T-cell (primary cell): Measurements from ENCODE around the gene STEAP3. TPM values are rescaled to one million over a fixed set of nuclear protein-coding genes. Genes with fewer than 3 reads are reported as not detected.

ENCODE experiments used
- ATAC-seq, 4 experiments: fragments of 200-7000 bp in 3 of 4; fragments of 150-1000 bp in 1 of 4; cut with Tn5 transposase; replicated peaks in 1 of 4; 1 replicate in 3 of 4; 2 replicates in 1 of 4; pipeline ENCODE4 v1.10.0; 2021; ENCODE audit warnings: moderate library complexity in 3 of 4, mild to moderate bottlenecking in 2 of 4, moderate number of reproducible peaks in 1 of 4
- CTCF ChIA-PET, 2 donors: fragments of 300-600 bp; sonication (Branson Sonifier 250); formaldehyde crosslinking; loops; one replicate each; lab custom pipeline; 2022; ENCODE audit warnings: antibody characterized with exemption in 2 of 2; lab: Charles Lee
- POLR2A ChIA-PET, 2 donors: fragments of 300-600 bp; sonication (Branson Sonifier 250); formaldehyde crosslinking; loops; one replicate each; lab custom pipeline; 2022; ENCODE audit warnings: antibody characterized with exemption in 2 of 2; lab: Charles Lee
- DNase-seq, 35 experiments: peaks; one replicate each; pipeline versions ENCODE4 v3.0.0 to v3.0.0-alpha.2; 2013 to 2023
- H3K27ac ChIP-seq: one replicate; pipeline ENCODE4 v1.5.1; 2013; ENCODE audit warnings: low read length
- H3K27me3 ChIP-seq, 2 experiments: replicated peaks in 1 of 2; 1 replicate in 1 of 2; 2 replicates in 1 of 2; pipeline versions ENCODE4 v1.6.1 to v1.7.0; 2013; ENCODE audit warnings: low read length in 1 of 2, mixed read lengths in 1 of 2; ENCODE audit not compliant: control insufficient read depth in 2 of 2, insufficient read depth in 2 of 2; ENCODE audit errors: extremely low read depth in 1 of 2
- H3K36me3 ChIP-seq, 2 donors: 1 replicate in 1 of 2; 2 replicates in 1 of 2; pipeline versions ENCODE4 v1.6.1 to v1.7.0; 2013; ENCODE audit warnings: low read length in 1 of 2; ENCODE audit not compliant: control insufficient read depth in 2 of 2, insufficient read depth in 1 of 2; ENCODE audit errors: extremely low read depth in 1 of 2
- H3K4me1 ChIP-seq, 2 experiments: 1 replicate in 1 of 2; 2 replicates in 1 of 2; pipeline versions ENCODE4 v1.6.1 to v1.7.0; 2013; ENCODE audit warnings: low read length in 2 of 2, mixed read lengths in 1 of 2; ENCODE audit not compliant: insufficient read depth in 2 of 2, control insufficient read depth in 1 of 2; ENCODE audit errors: extremely low read depth in 1 of 2
- H3K4me3 ChIP-seq, 2 donors: 1 replicate in 1 of 2; 2 replicates in 1 of 2; pipeline versions ENCODE4 v1.5.1 to v1.7.0; 2013; ENCODE audit warnings: mild to moderate bottlenecking in 2 of 2, low read length in 1 of 2, moderate library complexity in 1 of 2; ENCODE audit not compliant: control insufficient read depth in 1 of 2; ENCODE audit errors: extremely low read depth in 1 of 2
- H3K9me3 ChIP-seq: 2 replicates; pipeline ENCODE4 v1.7.0; 2013
- H3K27ac Mint-ChIP-seq, 2 donors: one replicate each; pipeline ENCODE4 v1.8.0; 2020 to 2021; ENCODE audit warnings: mild to moderate bottlenecking in 2 of 2, mixed read lengths in 2 of 2
- H3K27me3 Mint-ChIP-seq, 2 donors: one replicate each; pipeline ENCODE4 v1.8.0; 2021 to 2022; ENCODE audit warnings: mixed read lengths in 2 of 2
- H3K36me3 Mint-ChIP-seq: one replicate; pipeline ENCODE4 v1.8.0; 2021; ENCODE audit warnings: mixed read lengths
- H3K4me1 Mint-ChIP-seq, 3 donors: one replicate each; pipeline ENCODE4 v1.8.0; 2020 to 2022; ENCODE audit warnings: mixed read lengths in 3 of 3, mild to moderate bottlenecking in 1 of 3
- H3K4me3 Mint-ChIP-seq, 3 donors: one replicate each; pipeline ENCODE4 v1.8.0; 2020 to 2022; ENCODE audit warnings: mild to moderate bottlenecking in 3 of 3, mixed read lengths in 3 of 3, moderate library complexity in 3 of 3
- H3K9me3 Mint-ChIP-seq, 3 donors: one replicate each; pipeline ENCODE4 v1.8.0; 2020 to 2022; ENCODE audit warnings: mixed read lengths in 3 of 3
- WGBS: methylation state at CpG from one replicate; pipeline ENCODE4 v1.1.5; 2013; ENCODE audit warnings: missing lambda C conversion rate; ENCODE audit not compliant: insufficient coverage; 5-methylcytosine and 5-hydroxymethylcytosine counted together
- total RNA-seq, 35 experiments: library from RNA in 6 of 35; stranded (reverse) in 6 of 35; fragments of 120-200 nt in 1 of 35; gene quantifications; one replicate each; pipeline versions ENCODE4 v1.2.1 to v1.2.4 and lab custom pipeline; 2013 to 2026

Gene STEAP3
- total RNA-seq, 5 donors from 2014 or later (not counting 1 experiment from before 2014, with no cell fraction given): 0.20 to 0.46 (median 0.23) TPM

DNA sequence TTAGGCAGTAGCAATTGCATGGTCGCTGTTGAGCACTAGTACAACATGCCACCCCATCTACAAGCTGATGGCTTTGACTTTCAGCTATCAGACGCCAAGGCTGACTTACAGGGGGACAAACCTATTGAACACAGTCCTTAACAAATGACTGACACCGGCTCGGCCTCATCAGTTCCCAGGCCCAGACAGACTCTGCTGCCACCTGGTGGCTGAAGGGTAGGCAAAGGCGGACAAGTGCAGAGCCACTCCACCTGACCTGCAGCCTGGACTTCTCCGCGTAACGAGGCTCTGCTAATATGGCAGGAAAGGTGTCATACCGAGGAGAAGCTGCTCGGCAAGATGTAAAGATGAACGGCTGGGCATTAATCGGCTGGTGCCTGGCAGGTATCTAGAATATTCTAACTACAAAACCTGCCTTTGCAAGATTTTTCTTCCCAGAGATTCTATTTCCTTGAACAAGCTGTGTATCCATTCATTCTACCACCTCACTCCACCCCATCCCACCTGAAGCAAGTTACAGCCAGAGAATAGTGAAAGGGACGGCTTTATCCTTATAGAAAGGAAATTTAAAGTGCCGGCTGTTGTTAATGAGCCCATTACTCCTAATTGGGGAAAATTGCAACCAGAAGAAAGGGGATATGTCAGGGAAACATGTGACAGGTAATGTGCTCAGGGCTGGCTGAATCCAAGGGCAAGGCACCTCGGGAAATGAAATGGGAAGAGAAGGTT, 67.4 kb downstream of the STEAP3 start:
- peak in 3 of 4 experiments; percentile 57 to 71 (median 63) for ATAC-seq
- POLR2A ChIA-PET: no interaction called here
- H3K4me3 Mint-ChIP-seq: no peak overlapping the region

DNA sequence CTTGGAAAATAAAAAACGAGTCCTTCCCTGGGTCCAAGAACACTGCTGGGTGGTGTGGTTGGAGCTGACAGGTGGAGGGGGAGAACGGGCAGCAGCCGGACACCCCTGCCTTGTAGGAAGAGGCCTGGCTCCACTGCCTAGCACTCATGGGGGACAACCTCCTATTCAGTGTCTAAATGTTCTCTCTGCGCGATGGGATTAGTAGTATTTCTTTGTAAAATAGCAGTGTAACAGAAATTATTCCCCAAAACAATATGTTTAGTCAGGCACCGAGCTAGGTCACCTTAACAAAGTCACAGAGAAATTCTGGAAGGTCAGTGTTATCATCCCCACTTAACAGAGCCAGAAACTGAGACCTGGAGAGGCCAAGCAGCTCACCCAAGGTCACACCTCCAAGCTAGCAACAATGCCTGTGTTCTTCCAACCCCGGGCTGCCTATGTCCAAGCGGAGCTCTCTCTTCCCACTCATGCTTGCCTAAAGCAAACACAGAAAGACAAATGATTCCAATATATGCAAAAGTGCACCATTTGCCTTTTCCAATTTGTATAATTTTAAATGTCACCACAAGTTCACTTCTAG, 68.0 kb downstream of the STEAP3 start:
- Histone ChIP-seq H3K27ac (no peak overlapping the region), H3K9me3 (no peaks in the 10 kb centered on the region), H3K36me3 (peaks cover 0 to 2% of the 10 kb centered on the region in 2 donors), H3K4me1 (peaks cover 0 to 4% of the 10 kb centered on the region in 2 experiments), H3K27me3 (no peaks in the 10 kb centered on the region), H3K4me3 (no peak overlapping the region)
- H3K9me3 Mint-ChIP-seq: no peaks in the 10 kb centered on the region
- H3K27ac Mint-ChIP-seq: no peak overlapping the region
- 67% methylated on average over 4 of the region's 8 CpGs for WGBS
- H3K4me1 Mint-ChIP-seq: peaks cover 0 to 4% (median 3%) of the 10 kb centered on the region in 3 donors
- H3K36me3 Mint-ChIP-seq: peaks cover under 1% of the 10 kb centered on the region
- POLR2A ChIA-PET: no interaction called here
- no peak overlapping the region for H3K4me3 Mint-ChIP-seq
- DNase-seq (no peak), ATAC-seq (no peak)
- no peaks in the 10 kb centered on the region for H3K27me3 Mint-ChIP-seq
- CTCF ChIA-PET: interaction anchor here in 1 of 2 donors (1.6 kb wide), 2 partner anchors 410 to 1245 kb away, joined by 4 to 9 read pairs; no protein-coding TSS in a partner anchor

More for the DNA sequence above, 67.4 kb downstream of the STEAP3 start:
- peaks cover 0 to 4% of the 10 kb centered on the region in 2 experiments for H3K4me1 ChIP-seq
- no peak overlapping the region for H3K27ac Mint-ChIP-seq
- H3K36me3 ChIP-seq: peaks cover 0 to 2% of the 10 kb centered on the region in 2 donors
- H3K4me1 Mint-ChIP-seq: peaks cover 0 to 4% (median 3%) of the 10 kb centered on the region in 3 donors
- 90% methylated on average over 7 of the region's 15 CpGs for WGBS
- H3K27me3 Mint-ChIP-seq: no peaks in the 10 kb centered on the region
- H3K27ac ChIP-seq: no peak overlapping the region
- peak in 22 of 35 experiments; percentile 8 to 73 (median 45) for DNase-seq
- no peaks in the 10 kb centered on the region for H3K27me3 ChIP-seq
- H3K36me3 Mint-ChIP-seq: peaks cover 7% of the 10 kb centered on the region
- H3K9me3 ChIP-seq: no peaks in the 10 kb centered on the region
- CTCF ChIA-PET: interaction anchor here in 1 of 2 donors (1.6 kb wide), 1 partner anchor 410 kb away, joined by 4 read pairs; no protein-coding TSS in a partner anchor
- H3K9me3 Mint-ChIP-seq: no peaks in the 10 kb centered on the region
- H3K4me3 ChIP-seq: no peak overlapping the region

DNA sequence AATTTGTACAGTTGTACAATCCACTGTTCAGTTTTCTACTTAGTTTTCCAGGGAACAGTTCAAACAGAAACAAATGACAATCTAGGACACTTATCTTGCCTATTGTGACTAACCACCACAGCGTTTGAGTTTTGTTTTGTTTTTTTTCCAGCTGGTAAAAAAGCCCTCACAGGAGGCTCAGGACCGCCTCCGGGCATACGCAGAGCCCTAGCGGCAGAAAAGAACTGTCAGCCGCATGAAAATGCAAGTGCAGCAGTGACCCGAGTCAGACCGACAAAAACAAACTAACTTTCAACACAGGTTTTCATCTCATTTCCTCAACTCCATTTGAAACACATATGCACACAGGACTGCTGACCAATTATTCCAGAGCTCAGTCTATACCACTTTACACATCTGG, 68.6 kb downstream of the STEAP3 start:
- ATAC-seq (no peak), DNase-seq (no peak)
- ChIA-PET CTCF (interaction anchor here in 1 of 2 donors (1.6 kb wide), 1 partner anchor 1246 kb away, joined by 9 read pairs; no protein-coding TSS in a partner anchor), POLR2A (no interaction called here)
- H3K4me3 ChIP-seq: no peak overlapping the region
- no peaks in the 10 kb centered on the region for H3K36me3 Mint-ChIP-seq
- H3K4me1 Mint-ChIP-seq: peaks cover 0 to 4% (median 3%) of the 10 kb centered on the region in 3 donors
- H3K27me3 ChIP-seq: no peaks in the 10 kb centered on the region
- no peak overlapping the region for H3K27ac Mint-ChIP-seq
- peaks cover 0 to 2% of the 10 kb centered on the region in 2 donors for H3K36me3 ChIP-seq
- H3K27ac ChIP-seq: no peak overlapping the region
- H3K27me3 Mint-ChIP-seq: no peaks in the 10 kb centered on the region
- H3K4me1 ChIP-seq: peaks cover 0 to 4% of the 10 kb centered on the region in 2 experiments
- H3K4me3 Mint-ChIP-seq: no peak overlapping the region
- 44% methylated on average over 7 of the region's 8 CpGs for WGBS
- H3K9me3 ChIP-seq: no peaks in the 10 kb centered on the region
- H3K9me3 Mint-ChIP-seq: no peaks in the 10 kb centered on the region

DNA sequence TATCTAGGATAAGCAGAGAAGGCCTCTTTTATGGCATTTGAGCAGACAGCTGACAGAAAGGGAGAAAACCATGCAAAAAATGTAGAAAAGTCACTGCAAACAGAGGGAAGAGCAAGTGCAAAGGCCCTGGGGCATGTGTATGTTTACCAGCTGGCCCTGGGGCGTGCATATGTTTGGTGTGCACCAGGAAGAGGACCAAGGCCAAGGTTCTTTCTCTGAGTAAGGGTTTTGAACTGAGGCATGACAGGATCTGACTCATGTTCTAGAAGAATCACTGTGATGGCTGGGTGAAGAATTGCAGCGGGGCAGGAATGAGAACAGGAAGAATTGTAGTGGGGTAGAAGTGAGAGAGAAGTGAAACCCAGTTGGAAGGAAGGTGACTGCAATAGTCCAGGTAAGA, 69.6 kb downstream of the STEAP3 start:
- DNase-seq: no peak
- ATAC-seq: no peak
- Mint-ChIP-seq H3K27me3 (no peaks in the 10 kb centered on the region), H3K4me3 (no peak overlapping the region), H3K9me3 (no peaks in the 10 kb centered on the region), H3K27ac (no peak overlapping the region), H3K36me3 (no peaks in the 10 kb centered on the region), H3K4me1 (peaks cover 0 to 4% (median 3%) of the 10 kb centered on the region in 3 donors)
- WGBS: 88% methylated on average over 2 of the region's 2 CpGs
- POLR2A ChIA-PET: no interaction called here
- no peaks in the 10 kb centered on the region for H3K9me3 ChIP-seq
- H3K36me3 ChIP-seq: peaks cover 0 to 2% of the 10 kb centered on the region in 2 donors
- H3K4me3 ChIP-seq: no peak overlapping the region
- no peaks in the 10 kb centered on the region for H3K27me3 ChIP-seq
- H3K4me1 ChIP-seq: peaks cover 0 to 4% of the 10 kb centered on the region in 2 experiments
- CTCF ChIA-PET: no interaction called here
- no peak overlapping the region for H3K27ac ChIP-seq

DNA sequence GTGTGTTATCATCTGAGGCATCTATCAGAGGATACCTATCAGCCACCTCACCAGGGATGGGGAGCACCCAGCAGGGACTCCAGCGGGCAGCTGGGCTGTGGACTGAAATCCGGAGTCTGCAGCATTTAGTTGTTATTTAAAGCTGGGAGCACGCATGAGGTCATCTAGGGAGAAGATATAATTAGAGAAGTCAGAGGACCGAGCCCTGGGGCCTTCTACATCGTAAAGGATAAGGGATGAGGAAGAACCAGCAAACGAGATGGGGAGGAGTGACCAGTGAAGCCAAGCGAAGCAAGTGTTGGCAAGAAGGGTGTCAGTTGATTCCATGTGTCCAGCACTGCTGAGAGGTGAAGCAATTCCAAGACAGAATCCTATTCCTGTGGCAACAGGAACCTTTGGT, 70.3 kb downstream of the STEAP3 start:
- Mint-ChIP-seq H3K27me3 (no peaks in the 10 kb centered on the region), H3K4me3 (no peak overlapping the region), H3K9me3 (no peaks in the 10 kb centered on the region), H3K36me3 (no peaks in the 10 kb centered on the region), H3K4me1 (peaks cover 0 to 4% (median 3%) of the 10 kb centered on the region in 3 donors), H3K27ac (no peak overlapping the region)
- no peak overlapping the region for H3K4me3 ChIP-seq
- H3K36me3 ChIP-seq: peaks cover 0 to 2% of the 10 kb centered on the region in 2 donors
- no peaks in the 10 kb centered on the region for H3K9me3 ChIP-seq
- CTCF ChIA-PET: no interaction called here
- POLR2A ChIA-PET: no interaction called here
- DNase-seq: no peak
- 93% methylated on average over 5 of the region's 7 CpGs for WGBS
- no peak overlapping the region for H3K27ac ChIP-seq
- no peak for ATAC-seq
- H3K27me3 ChIP-seq: no peaks in the 10 kb centered on the region
- H3K4me1 ChIP-seq: peaks cover 0 to 4% of the 10 kb centered on the region in 2 experiments

DNA sequence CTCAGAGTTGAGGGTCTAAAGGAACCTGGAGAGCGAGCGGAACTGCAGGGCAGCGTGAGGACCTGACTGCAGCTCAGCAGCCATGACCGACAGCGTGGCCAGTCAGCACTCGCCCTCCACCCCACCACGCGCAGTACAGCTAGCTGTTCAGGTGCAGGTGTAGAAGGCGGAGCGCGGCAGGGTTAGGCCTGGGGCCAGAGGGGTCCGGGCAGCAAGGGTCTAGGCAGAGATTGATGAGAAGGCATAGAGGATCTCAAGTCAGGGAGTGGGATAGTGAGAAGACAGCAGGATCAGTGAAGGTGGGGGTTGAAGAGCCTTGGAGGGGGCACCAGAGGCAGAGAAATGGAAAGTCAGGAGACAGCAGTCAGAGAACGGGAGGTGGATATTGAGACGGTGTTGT, 71.0 kb downstream of the STEAP3 start:
- H3K4me3 Mint-ChIP-seq: no peak overlapping the region
- WGBS: 97% methylated on average over 7 of the region's 14 CpGs
- POLR2A ChIA-PET: no interaction called here

More for the DNA sequence above, 71.0 kb downstream of the STEAP3 start:
- Histone ChIP-seq H3K4me3 (no peak overlapping the region), H3K4me1 (peaks cover 0 to 4% of the 10 kb centered on the region in 2 experiments), H3K9me3 (no peaks in the 10 kb centered on the region), H3K27me3 (no peaks in the 10 kb centered on the region), H3K36me3 (peaks cover 0 to 2% of the 10 kb centered on the region in 2 donors), H3K27ac (no peak overlapping the region)
- H3K27ac Mint-ChIP-seq: no peak overlapping the region
- no peaks in the 10 kb centered on the region for H3K36me3 Mint-ChIP-seq
- peaks cover 0 to 4% (median 3%) of the 10 kb centered on the region in 3 donors for H3K4me1 Mint-ChIP-seq
- no peaks in the 10 kb centered on the region for H3K27me3 Mint-ChIP-seq
- DNase-seq: no peak
- CTCF ChIA-PET: no interaction called here
- no peaks in the 10 kb centered on the region for H3K9me3 Mint-ChIP-seq
- ATAC-seq: no peak
